ENCODE results near the gene NAPA. TPM values are rescaled to one million over a fixed set of nuclear protein-coding genes. Genes with fewer than 3 reads are reported as not detected.

The NAPA gene
- total and polyA plus RNA-seq, 3 experiments from 2014 or later, result 77.6 to 122 (median 78.0) TPM

DNA sequence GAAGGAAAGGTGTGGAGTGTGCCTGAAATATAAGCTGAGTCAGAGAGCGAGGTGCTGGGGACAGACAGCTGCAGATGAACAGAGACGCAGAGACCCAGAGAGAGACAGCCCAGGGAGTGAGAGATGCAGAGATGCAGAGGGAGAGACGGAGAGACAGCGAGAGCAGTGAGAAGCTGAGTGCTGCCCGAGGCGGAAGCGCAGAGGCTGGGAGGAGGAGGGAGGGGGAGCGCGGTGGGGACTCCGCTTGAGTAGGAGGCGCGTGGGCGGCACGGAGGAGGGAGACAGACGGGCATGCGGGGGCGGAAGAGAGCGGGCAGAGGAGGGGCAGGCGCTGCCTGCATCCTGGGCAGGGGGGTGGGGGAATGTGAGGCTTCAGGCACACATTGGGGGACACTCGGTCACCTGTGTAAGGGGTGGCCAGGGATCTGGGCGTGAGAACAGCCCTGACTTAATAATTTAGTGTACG is 68.9 kb downstream of the NAPA start:
- CTCF ChIA-PET, result interaction anchor here (0.8 to 1.4 kb wide), 2 partner anchors 9 to 18 kb away, joined by 3 to 5 read pairs; no protein-coding TSS in a partner anchor
- no peak overlapping the region for H3K27ac ChIP-seq (ENCODE audit: low read depth, low read length)
- peak overlapping the region in 2 of 8 donors; percentile 23 to 52 for H3K27ac Mint-ChIP-seq

DNA sequence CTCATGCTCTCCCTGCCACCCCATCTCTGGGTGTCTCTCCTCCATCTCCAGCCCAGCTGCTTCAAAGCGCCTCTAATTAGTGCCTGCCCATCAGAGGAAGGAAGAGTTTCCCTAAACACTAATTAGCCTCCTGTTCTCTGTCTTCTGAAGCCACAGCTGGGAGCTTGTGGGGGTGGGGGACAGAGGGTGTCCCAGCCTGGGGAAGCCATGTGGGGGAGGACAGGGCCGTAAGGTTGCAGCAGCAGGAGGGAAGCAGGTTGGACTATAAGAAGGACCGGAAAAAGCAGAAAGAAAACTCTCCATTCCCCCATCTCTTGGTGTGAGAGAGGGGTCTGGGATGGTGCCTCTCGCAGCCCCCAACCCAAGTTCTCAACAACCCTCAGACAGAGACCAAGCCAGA is 69.3 kb downstream of the NAPA start:
- ChIA-PET POLR2A (interaction anchor here (0.6 kb wide), 1 partner anchor 78 kb away, joined by 7 read pairs; no protein-coding TSS in a partner anchor), CTCF (interaction anchor here (0.8 to 1.4 kb wide), 2 partner anchors 9 to 17 kb away, joined by 3 to 5 read pairs; no protein-coding TSS in a partner anchor)
- no peak for DNase-seq
- peaks cover 0 to 2% (median 0%) of the 10 kb centered on the region in 5 donors for H3K9me3 Mint-ChIP-seq
- no peak overlapping the region for H3K27ac ChIP-seq (ENCODE audit: low read depth, low read length)
- H3K4me3 ChIP-seq (ENCODE audit: low read length), result peak overlapping the region; percentile 44
- peaks cover 45 to 76% of the 10 kb centered on the region in 2 donors for H3K27me3 Mint-ChIP-seq
- H3K4me3 Mint-ChIP-seq, result peak overlapping the region; percentile 2 to 80 (median 75)
- H3K36me3 Mint-ChIP-seq, result no peaks in the 10 kb centered on the region
- peaks cover 44 to 57% (median 54%) of the 10 kb centered on the region in 3 donors for H3K4me1 Mint-ChIP-seq
- peak overlapping the region in 1 of 8 donors; percentile 77 for H3K27ac Mint-ChIP-seq
- H3K9me3 ChIP-seq (ENCODE audit: low read length), result no peaks in the 10 kb centered on the region
- peaks cover 31% of the 10 kb centered on the region for H3K27me3 ChIP-seq (ENCODE audit: insufficient read depth, low read length, poor library complexity, severe bottlenecking)
- H3K4me1 ChIP-seq (ENCODE audit: insufficient read depth, low read length), result peaks cover 45% of the 10 kb centered on the region
- H3K36me3 ChIP-seq (ENCODE audit: insufficient read depth, low read length), result no peaks in the 10 kb centered on the region

More for the DNA sequence above, 68.9 kb downstream of the NAPA start:
- POLR2A ChIA-PET, result interaction anchor here (0.6 kb wide), 1 partner anchor 77 kb away, joined by 7 read pairs; no protein-coding TSS in a partner anchor
- peaks cover 31% of the 10 kb centered on the region for H3K27me3 ChIP-seq (ENCODE audit: insufficient read depth, low read length, poor library complexity, severe bottlenecking)
- Mint-ChIP-seq H3K4me1 (peaks cover 44 to 57% (median 54%) of the 10 kb centered on the region in 3 donors), H3K4me3 (peak overlapping the region; percentile 2 to 80 (median 74)), H3K36me3 (no peaks in the 10 kb centered on the region), H3K27me3 (peaks cover 47 to 75% of the 10 kb centered on the region in 2 donors), H3K9me3 (peaks cover 0 to 2% (median 0%) of the 10 kb centered on the region in 5 donors)
- peak; percentile 56 to 79 (median 64) for DNase-seq
- no peaks in the 10 kb centered on the region for H3K9me3 ChIP-seq (ENCODE audit: low read length)
- H3K4me1 ChIP-seq (ENCODE audit: insufficient read depth, low read length), result peaks cover 45% of the 10 kb centered on the region
- peak overlapping the region; percentile 44 for H3K4me3 ChIP-seq (ENCODE audit: low read length)
- no peaks in the 10 kb centered on the region for H3K36me3 ChIP-seq (ENCODE audit: insufficient read depth, low read length)

DNA sequence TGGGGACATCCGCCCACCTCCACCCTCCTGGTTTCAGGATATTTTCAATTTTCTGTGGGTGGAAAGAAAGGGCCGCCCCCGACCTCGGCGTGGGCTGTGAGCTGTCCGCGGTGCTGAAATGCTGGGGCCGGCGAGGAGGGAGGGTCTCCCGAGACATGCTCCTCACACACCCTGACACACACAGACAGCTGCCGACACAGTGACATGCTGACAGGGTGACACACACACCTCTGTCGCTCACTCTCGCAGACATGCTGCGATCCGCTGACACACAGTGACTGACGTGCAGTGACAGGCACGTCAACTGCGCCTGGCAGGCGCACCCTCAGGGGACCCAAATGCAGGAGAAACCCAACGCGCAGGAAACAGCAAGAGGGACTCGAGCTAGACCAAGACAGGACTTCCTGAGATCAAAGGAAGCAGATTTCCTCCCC is 70.5 kb downstream of the NAPA start:
- ChIA-PET POLR2A (no interaction called here), CTCF (no interaction called here)
- H3K27ac ChIP-seq (ENCODE audit: low read depth, low read length), result no peak overlapping the region
- peaks cover 44 to 57% (median 54%) of the 10 kb centered on the region in 3 donors for H3K4me1 Mint-ChIP-seq
- H3K36me3 Mint-ChIP-seq, result no peaks in the 10 kb centered on the region
- peaks cover 45% of the 10 kb centered on the region for H3K4me1 ChIP-seq (ENCODE audit: insufficient read depth, low read length)
- peak overlapping the region in 6 of 7 donors; percentile 20 to 78 (median 52) for H3K4me3 Mint-ChIP-seq
- no peaks in the 10 kb centered on the region for H3K36me3 ChIP-seq (ENCODE audit: insufficient read depth, low read length)
- peaks cover 0 to 2% (median 0%) of the 10 kb centered on the region in 5 donors for H3K9me3 Mint-ChIP-seq
- H3K9me3 ChIP-seq (ENCODE audit: low read length), result no peaks in the 10 kb centered on the region
- peaks cover 47 to 76% of the 10 kb centered on the region in 2 donors for H3K27me3 Mint-ChIP-seq
- H3K27ac Mint-ChIP-seq, result peak overlapping the region in 3 of 8 donors; percentile 25 to 52 (median 32)
- DNase-seq, result peak in 3 of 5 donors; percentile 24 to 55 (median 41)
- H3K4me3 ChIP-seq (ENCODE audit: low read length), result peak overlapping the region; percentile 6
- peaks cover 31% of the 10 kb centered on the region for H3K27me3 ChIP-seq (ENCODE audit: insufficient read depth, low read length, poor library complexity, severe bottlenecking)

DNA sequence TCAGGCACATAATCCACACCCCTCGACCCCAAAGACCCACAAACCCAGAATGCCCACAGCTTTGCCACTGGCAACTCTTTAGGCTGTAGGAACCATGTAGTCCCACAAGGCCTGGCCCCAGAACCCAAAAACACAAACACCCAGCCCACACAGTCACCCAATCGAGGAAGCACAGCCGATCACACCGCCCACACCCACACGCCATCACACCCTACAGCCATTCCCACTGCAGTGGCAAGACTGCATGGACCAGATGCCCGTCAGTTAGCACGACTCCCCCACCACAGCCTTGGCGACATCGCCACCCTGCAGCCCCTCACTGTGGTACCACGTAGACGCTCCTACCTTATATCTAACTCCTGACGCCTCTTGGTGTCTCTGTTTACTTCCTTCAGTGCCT is 71.5 kb downstream of the NAPA start:
- no peaks in the 10 kb centered on the region for H3K9me3 ChIP-seq (ENCODE audit: low read length)
- Mint-ChIP-seq H3K27me3 (peaks cover 48 to 74% of the 10 kb centered on the region in 2 donors), H3K9me3 (peaks cover 0 to 2% (median 0%) of the 10 kb centered on the region in 5 donors), H3K27ac (peak overlapping the region in 1 of 8 donors; percentile 22), H3K4me1 (peaks cover 44 to 50% (median 49%) of the 10 kb centered on the region in 3 donors), H3K36me3 (no peaks in the 10 kb centered on the region), H3K4me3 (peak overlapping the region in 5 of 7 donors; percentile 34 to 71 (median 45))
- no peak overlapping the region for H3K27ac ChIP-seq (ENCODE audit: low read depth, low read length)
- H3K4me1 ChIP-seq (ENCODE audit: insufficient read depth, low read length), result peaks cover 45% of the 10 kb centered on the region
- CTCF ChIA-PET, result no interaction called here
- no peak for DNase-seq
- H3K27me3 ChIP-seq (ENCODE audit: insufficient read depth, low read length, poor library complexity, severe bottlenecking), result peaks cover 32% of the 10 kb centered on the region
- POLR2A ChIA-PET, result no interaction called here
- H3K36me3 ChIP-seq (ENCODE audit: insufficient read depth, low read length), result no peaks in the 10 kb centered on the region
- H3K4me3 ChIP-seq (ENCODE audit: low read length), result no peak overlapping the region

DNA sequence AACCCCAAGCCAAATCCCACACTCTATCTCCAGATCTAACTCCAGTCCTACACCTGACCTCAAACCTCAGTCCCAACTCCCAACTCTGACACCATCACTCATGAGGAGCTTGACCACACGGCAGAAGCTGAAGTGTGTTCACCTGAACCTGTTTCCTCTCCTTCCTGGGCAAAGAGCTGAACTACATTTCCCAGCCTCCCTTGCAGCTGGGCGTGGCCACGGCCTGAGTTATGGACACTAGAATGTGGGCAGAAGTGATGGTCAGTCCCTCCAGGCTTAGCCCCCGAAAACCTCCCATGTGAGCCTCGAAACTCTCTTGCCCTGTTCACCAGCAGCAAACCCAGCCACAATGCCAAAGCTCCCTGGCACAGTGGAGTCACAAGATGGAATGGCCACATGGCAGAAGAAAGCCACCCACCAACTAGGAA is 76.1 kb downstream of the NAPA start:
- Mint-ChIP-seq H3K4me3 (no peak overlapping the region), H3K36me3 (no peaks in the 10 kb centered on the region), H3K27ac (no peak overlapping the region), H3K4me1 (peaks cover 26 to 33% (median 30%) of the 10 kb centered on the region in 3 donors), H3K27me3 (peaks cover 39 to 71% of the 10 kb centered on the region in 2 donors), H3K9me3 (no peaks in the 10 kb centered on the region)
- no peak for DNase-seq
- Histone ChIP-seq H3K27ac (ENCODE audit: low read depth, low read length) (no peak overlapping the region), H3K36me3 (ENCODE audit: insufficient read depth, low read length) (no peaks in the 10 kb centered on the region), H3K4me3 (ENCODE audit: low read length) (no peak overlapping the region), H3K4me1 (ENCODE audit: insufficient read depth, low read length) (peaks cover 13% of the 10 kb centered on the region), H3K9me3 (ENCODE audit: low read length) (no peaks in the 10 kb centered on the region), H3K27me3 (ENCODE audit: insufficient read depth, low read length, poor library complexity, severe bottlenecking) (peaks cover 26% of the 10 kb centered on the region)
- POLR2A ChIA-PET, result no interaction called here
- CTCF ChIA-PET, result interaction anchor here (1.3 to 9.7 kb wide), 2 partner anchors 10 to 263 kb away, joined by 4 to 179 read pairs; no protein-coding TSS in a partner anchor

Other genes with a start within 250 kb of the NAPA start
- 1 to 10 TPM; 7.3 to 9.3 TPM for gene INAFM1, start 240.2 kb downstream of the NAPA start, total RNA-seq
- 2.3 TPM for gene INAFM1, start 240.2 kb downstream of the NAPA start, polyA plus RNA-seq
- gene C5AR1, start 205.2 kb downstream of the NAPA start, total RNA-seq, result 1 to 10 TPM; 1.3 to 1.8 TPM
- not detected for gene C5AR1, start 205.2 kb downstream of the NAPA start, polyA plus RNA-seq
- gene C5AR2, start 182.9 kb downstream of the NAPA start, total RNA-seq, result under 1 TPM; 0.07 to 0.22 TPM
- 0.06 TPM for gene C5AR2, start 182.9 kb downstream of the NAPA start, polyA plus RNA-seq
- 10 to 100 TPM; 23.2 to 24.5 TPM for gene DHX34, start 165.7 kb downstream of the NAPA start, total RNA-seq
- 7.7 TPM for gene DHX34, start 165.7 kb downstream of the NAPA start, polyA plus RNA-seq
- not detected for gene MEIS3, start 95.5 kb downstream of the NAPA start, total RNA-seq
- not detected for gene MEIS3, start 95.5 kb downstream of the NAPA start, polyA plus RNA-seq
- gene SLC8A2, start 43.2 kb downstream of the NAPA start, total RNA-seq, result not detected
- not detected for gene SLC8A2, start 43.2 kb downstream of the NAPA start, polyA plus RNA-seq
- gene KPTN, start 30.8 kb downstream of the NAPA start, total RNA-seq, result 10 to 100 TPM; 10.8 to 12.4 TPM
- gene KPTN, start 30.8 kb downstream of the NAPA start, polyA plus RNA-seq, result 5.9 TPM
- gene ZNF541, start 58.1 kb upstream of the NAPA start, total RNA-seq, result under 1 TPM; 0.13 to 0.44 TPM
- 0.18 TPM for gene ZNF541, start 58.1 kb upstream of the NAPA start, polyA plus RNA-seq
- 10 to 100 TPM; 11.5 to 13.9 TPM for gene BICRA, start 94.1 kb upstream of the NAPA start, total RNA-seq
- gene BICRA, start 94.1 kb upstream of the NAPA start, polyA plus RNA-seq, result 1.6 TPM
- gene EHD2, start 198.4 kb upstream of the NAPA start, total RNA-seq, result under 1 TPM in 1 of 2 experiments, not detected in 1; 0.07 TPM
- gene EHD2, start 198.4 kb upstream of the NAPA start, polyA plus RNA-seq, result not detected
- gene NOP53, start 230.5 kb upstream of the NAPA start, total RNA-seq, result 100 to 1,000 TPM; 236 to 243 TPM
- gene NOP53, start 230.5 kb upstream of the NAPA start, polyA plus RNA-seq, result 196 TPM

Measured in CD8-positive, alpha-beta memory T cell (primary cell).